Measurements from ENCODE around the gene GPX4.

- TF ChIP-seq EZH2 (IDR thresholded peaks at IDR 0.05; ENCODE audit: borderline replicate concordance, control insufficient read depth, low read depth, low read length) (no peak), TCF7 (IDR thresholded peaks at IDR 0.05; ENCODE audit: borderline replicate concordance) (no peak), FOXK2 (IDR thresholded peaks at IDR 0.05) (no peak), CTCF (IDR thresholded peaks at IDR 0.05 in 2 of 3, conservative IDR thresholded peaks at IDR 0.05 in 1 of 3; ENCODE audit: control insufficient read depth in 2 of 3, extremely low read depth in 1 of 3, insufficient read depth in 1 of 3, low read depth in 3 of 3, low read length in 3 of 3) (no peak)
These were observed 5.3 kb downstream of the GPX4 start for GRCh38 chr19:1109032-1109551.
